Calu3 (cell line): Measurements from ENCODE around the gene GNA14. TPM values are rescaled to one million over a fixed set of nuclear protein-coding genes. Genes with fewer than 3 reads are reported as not detected.

Source experiments
- BruUV-seq: library from RNA; stranded (reverse); fragments of 400-500 nt; replicated peaks from 2 replicates; lab custom pipeline; 2021; lab: Mats Ljungman, UMichigan
- CTCF ChIA-PET: fragments of 300-600 bp; sonication (Branson Sonifier 250); formaldehyde crosslinking; loops from one replicate; lab custom pipeline; 2022; ENCODE audit warnings: antibody characterized with exemption; lab: Charles Lee
- DNase-seq: peaks from one replicate; pipeline ENCODE4 v3.0.0; 2022
- H3K27ac Mint-ChIP-seq: one replicate; pipeline ENCODE4 v1.8.0; 2022; ENCODE audit warnings: mixed read lengths; ENCODE audit not compliant: unreplicated experiment
- H3K27me3 Mint-ChIP-seq: one replicate; pipeline ENCODE4 v1.8.0; 2022; ENCODE audit warnings: mixed read lengths; ENCODE audit not compliant: unreplicated experiment
- H3K36me3 Mint-ChIP-seq: one replicate; pipeline ENCODE4 v1.8.0; 2022; ENCODE audit warnings: mild to moderate bottlenecking, moderate library complexity, mixed read lengths; ENCODE audit not compliant: insufficient read depth, unreplicated experiment
- H3K4me1 Mint-ChIP-seq: one replicate; pipeline ENCODE4 v1.8.0; 2022; ENCODE audit warnings: mild to moderate bottlenecking, low read depth, mixed read lengths; ENCODE audit not compliant: unreplicated experiment
- H3K4me3 Mint-ChIP-seq: one replicate; pipeline ENCODE4 v1.8.0; 2022; ENCODE audit warnings: mild to moderate bottlenecking, low read depth, moderate library complexity, mixed read lengths; ENCODE audit not compliant: unreplicated experiment
- H3K9me3 Mint-ChIP-seq: one replicate; pipeline ENCODE4 v1.8.0; 2022; ENCODE audit warnings: low read depth, mixed read lengths; ENCODE audit not compliant: unreplicated experiment
- intact Hi-C: fragments of 100-400 bp; cut with micrococcal nuclease; formaldehyde crosslinking; loops from one replicate; pipeline ENCODE4 v1.10.0; 2022; ENCODE audit not compliant: unreplicated experiment
- total RNA-seq: library from RNA; stranded (reverse); gene quantifications from 2 replicates; pipeline ENCODE4 v1.2.3, GENCODE V29; 2022
- TF ChIP-seq, protein P1 (sequence below): fragments of 200-600 bp; IDR thresholded peaks from one replicate; pipeline ENCODE4 v1.8.0; 2022; ENCODE audit warnings: antibody characterized with exemption; ENCODE audit not compliant: unreplicated experiment

GNA14 gene
- total RNA-seq, 1 experiment from 2014 or later = not detected

DNA sequence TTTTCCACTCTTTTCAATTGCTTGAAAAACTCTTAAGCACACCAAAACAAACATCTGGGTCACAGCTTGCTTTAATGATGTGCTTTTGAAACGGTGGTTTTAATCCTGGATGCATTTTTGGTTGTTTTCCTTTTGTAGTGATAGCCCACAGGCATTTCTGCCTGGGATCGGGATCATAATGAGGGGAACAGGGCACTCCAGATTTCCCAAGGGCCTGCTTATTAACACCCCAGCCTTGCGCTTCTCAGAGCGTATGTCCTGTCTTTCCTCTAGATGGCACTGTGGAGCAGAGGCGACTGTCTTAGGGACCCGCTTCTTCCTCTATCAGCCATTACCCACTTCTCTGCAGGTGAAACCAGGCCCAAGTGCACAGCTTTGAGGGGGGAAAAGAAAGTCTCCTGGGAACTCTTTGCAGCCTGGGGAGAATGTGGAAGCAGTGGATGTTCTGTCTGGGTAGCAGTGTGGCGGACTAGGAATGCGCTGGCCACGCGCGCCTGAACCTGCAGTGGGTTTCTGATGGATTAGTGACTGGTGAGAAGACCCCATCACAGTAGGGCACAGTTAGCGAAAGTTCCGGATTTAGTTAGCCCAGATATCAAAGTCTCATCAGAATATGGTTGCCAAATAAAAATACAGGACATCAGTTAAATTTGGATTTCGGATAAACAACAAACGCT, 190.1 kb downstream of the GNA14 start:
- no peaks in the 10 kb centered on the region for H3K36me3 Mint-ChIP-seq
- TF ChIP-seq, protein P1, sequence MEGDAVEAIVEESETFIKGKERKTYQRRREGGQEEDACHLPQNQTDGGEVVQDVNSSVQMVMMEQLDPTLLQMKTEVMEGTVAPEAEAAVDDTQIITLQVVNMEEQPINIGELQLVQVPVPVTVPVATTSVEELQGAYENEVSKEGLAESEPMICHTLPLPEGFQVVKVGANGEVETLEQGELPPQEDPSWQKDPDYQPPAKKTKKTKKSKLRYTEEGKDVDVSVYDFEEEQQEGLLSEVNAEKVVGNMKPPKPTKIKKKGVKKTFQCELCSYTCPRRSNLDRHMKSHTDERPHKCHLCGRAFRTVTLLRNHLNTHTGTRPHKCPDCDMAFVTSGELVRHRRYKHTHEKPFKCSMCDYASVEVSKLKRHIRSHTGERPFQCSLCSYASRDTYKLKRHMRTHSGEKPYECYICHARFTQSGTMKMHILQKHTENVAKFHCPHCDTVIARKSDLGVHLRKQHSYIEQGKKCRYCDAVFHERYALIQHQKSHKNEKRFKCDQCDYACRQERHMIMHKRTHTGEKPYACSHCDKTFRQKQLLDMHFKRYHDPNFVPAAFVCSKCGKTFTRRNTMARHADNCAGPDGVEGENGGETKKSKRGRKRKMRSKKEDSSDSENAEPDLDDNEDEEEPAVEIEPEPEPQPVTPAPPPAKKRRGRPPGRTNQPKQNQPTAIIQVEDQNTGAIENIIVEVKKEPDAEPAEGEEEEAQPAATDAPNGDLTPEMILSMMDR = peak; percentile 47
- H3K27me3 Mint-ChIP-seq = peaks cover 28% of the 10 kb centered on the region
- DNase-seq = peak; percentile 61
- no peaks in the 10 kb centered on the region for H3K9me3 Mint-ChIP-seq
- BruUV-seq = no TSS peak
- no peak overlapping the region for H3K27ac Mint-ChIP-seq
- no peak overlapping the region for H3K4me3 Mint-ChIP-seq
- peaks cover 8% of the 10 kb centered on the region for H3K4me1 Mint-ChIP-seq
- intact Hi-C loops = loop anchor here (1.0 to 5.0 kb wide), 3 partner anchors 189 to 309 kb away; partner anchors contain the start of gene GNA14
- CTCF ChIA-PET = interaction anchor here (0.6 to 2.0 kb wide), 3 partner anchors 12 to 293 kb away, joined by 3 to 9 read pairs (median 3); no protein-coding TSS in a partner anchor

GRCh38 chr9:77456829-77457437, 191.2 kb downstream of the GNA14 start:
- DNase-seq = peak; percentile 80
- intact Hi-C loops = loop anchor here (5.0 kb wide), 2 partner anchors 190 to 310 kb away; partner anchors contain the start of gene GNA14
- Mint-ChIP-seq H3K4me1 (peaks cover 8% of the 10 kb centered on the region), H3K9me3 (no peaks in the 10 kb centered on the region), H3K27ac (no peak overlapping the region), H3K27me3 (peaks cover 28% of the 10 kb centered on the region), H3K4me3 (no peak overlapping the region), H3K36me3 (no peaks in the 10 kb centered on the region)
- no TSS peak for BruUV-seq
- CTCF ChIA-PET = interaction anchor here (0.7 to 2.0 kb wide), 3 partner anchors 23 to 295 kb away, joined by 3 to 9 read pairs (median 8); partner anchors contain the start of gene GNA14
- TF ChIP-seq, protein P1 = peak; percentile 49

GRCh38 chr9:77455312-77455927, 192.7 kb downstream of the GNA14 start:
- TF ChIP-seq, protein P1 = peak; percentile 41
- Mint-ChIP-seq H3K4me1 (peaks cover 8% of the 10 kb centered on the region), H3K4me3 (no peak overlapping the region), H3K27me3 (peaks cover 22% of the 10 kb centered on the region), H3K9me3 (no peaks in the 10 kb centered on the region), H3K27ac (no peak overlapping the region), H3K36me3 (no peaks in the 10 kb centered on the region)
- DNase-seq = peak; percentile 73
- intact Hi-C loops = loop anchor here (1.0 to 5.0 kb wide), 3 partner anchors 192 to 666 kb away; partner anchors contain the start of gene GNA14
- BruUV-seq = no TSS peak
- CTCF ChIA-PET = interaction anchor here (1.9 kb wide), 1 partner anchor 296 kb away, joined by 8 read pairs; no protein-coding TSS in a partner anchor

GRCh38 chr9:77454663-77455062, 193.5 kb downstream of the GNA14 start:
- H3K4me1 Mint-ChIP-seq = peaks cover 8% of the 10 kb centered on the region
- no peak for DNase-seq
- TF ChIP-seq, protein P1 = no peak
- BruUV-seq = no TSS peak
- H3K36me3 Mint-ChIP-seq = no peaks in the 10 kb centered on the region
- CTCF ChIA-PET = no interaction called here
- no peaks in the 10 kb centered on the region for H3K9me3 Mint-ChIP-seq
- H3K27ac Mint-ChIP-seq = no peak overlapping the region
- H3K4me3 Mint-ChIP-seq = no peak overlapping the region
- intact Hi-C loops = loop anchor here (1.0 to 5.0 kb wide), 3 partner anchors 193 to 667 kb away; partner anchors contain the start of gene GNA14
- H3K27me3 Mint-ChIP-seq = peaks cover 14% of the 10 kb centered on the region
